ENCODE data around the gene FBLIM1.

DNA sequence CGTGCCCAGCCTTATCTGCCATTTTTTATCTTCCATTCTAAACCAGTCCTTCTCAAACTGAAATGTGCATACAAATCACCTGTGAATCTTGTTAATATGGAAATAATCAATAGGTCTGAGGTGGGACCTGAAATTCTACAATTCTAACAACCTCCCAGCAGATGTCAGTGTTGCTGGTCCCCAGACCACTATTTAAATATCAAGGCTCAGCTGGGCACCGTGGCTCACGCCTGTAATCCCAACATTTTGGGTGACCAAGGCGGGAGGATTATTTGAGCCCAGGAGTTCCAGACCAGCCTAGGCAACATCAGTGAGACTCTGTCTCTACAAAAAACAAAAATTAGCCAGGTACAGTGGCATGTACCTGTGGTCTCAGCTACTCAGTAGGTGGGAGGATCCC lies 44.8 kb downstream of the FBLIM1 start:
- TF ChIP-seq POLR2A (IDR thresholded peaks at IDR 0.05; ENCODE audit: borderline replicate concordance, extremely low read depth, insufficient read depth, insufficient read length) (no peak), CEBPB (IDR thresholded peaks at IDR 0.05; ENCODE audit: low read depth) (no peak), SIN3A (IDR thresholded peaks at IDR 0.05; ENCODE audit: low read depth) (no peak), ZNF274 (IDR thresholded peaks at IDR 0.05; ENCODE audit: low read depth, low read length) (no peak), RAD21 (IDR thresholded peaks at IDR 0.05; ENCODE audit: low read depth) (no peak), EZH2 (IDR thresholded peaks at IDR 0.05) (no peak), MAX (IDR thresholded peaks at IDR 0.05) (no peak), EZH2phosphoT487 (IDR thresholded peaks at IDR 0.05; ENCODE audit: borderline replicate concordance) (no peak), JUND (IDR thresholded peaks at IDR 0.05) (no peak), EGR1 (IDR thresholded peaks at IDR 0.05; ENCODE audit: low read depth) (no peak), TCF7L2 (IDR thresholded peaks at IDR 0.05; ENCODE audit: borderline replicate concordance, extremely low read depth, insufficient read depth, insufficient read length) (no peak)
- TF ChIP-seq, protein P1, sequence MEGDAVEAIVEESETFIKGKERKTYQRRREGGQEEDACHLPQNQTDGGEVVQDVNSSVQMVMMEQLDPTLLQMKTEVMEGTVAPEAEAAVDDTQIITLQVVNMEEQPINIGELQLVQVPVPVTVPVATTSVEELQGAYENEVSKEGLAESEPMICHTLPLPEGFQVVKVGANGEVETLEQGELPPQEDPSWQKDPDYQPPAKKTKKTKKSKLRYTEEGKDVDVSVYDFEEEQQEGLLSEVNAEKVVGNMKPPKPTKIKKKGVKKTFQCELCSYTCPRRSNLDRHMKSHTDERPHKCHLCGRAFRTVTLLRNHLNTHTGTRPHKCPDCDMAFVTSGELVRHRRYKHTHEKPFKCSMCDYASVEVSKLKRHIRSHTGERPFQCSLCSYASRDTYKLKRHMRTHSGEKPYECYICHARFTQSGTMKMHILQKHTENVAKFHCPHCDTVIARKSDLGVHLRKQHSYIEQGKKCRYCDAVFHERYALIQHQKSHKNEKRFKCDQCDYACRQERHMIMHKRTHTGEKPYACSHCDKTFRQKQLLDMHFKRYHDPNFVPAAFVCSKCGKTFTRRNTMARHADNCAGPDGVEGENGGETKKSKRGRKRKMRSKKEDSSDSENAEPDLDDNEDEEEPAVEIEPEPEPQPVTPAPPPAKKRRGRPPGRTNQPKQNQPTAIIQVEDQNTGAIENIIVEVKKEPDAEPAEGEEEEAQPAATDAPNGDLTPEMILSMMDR (IDR thresholded peaks at IDR 0.05 in 2 of 3, conservative IDR thresholded peaks at IDR 0.05 in 1 of 3; ENCODE audit: borderline replicate concordance in 1 of 3, insufficient read depth in 1 of 3, low read depth in 2 of 3, low read length in 2 of 3): peak in 2 of 3 experiments; percentile 53 to 59; a peak in 4 of 6 replicates
- TF ChIP-seq, protein P2, sequence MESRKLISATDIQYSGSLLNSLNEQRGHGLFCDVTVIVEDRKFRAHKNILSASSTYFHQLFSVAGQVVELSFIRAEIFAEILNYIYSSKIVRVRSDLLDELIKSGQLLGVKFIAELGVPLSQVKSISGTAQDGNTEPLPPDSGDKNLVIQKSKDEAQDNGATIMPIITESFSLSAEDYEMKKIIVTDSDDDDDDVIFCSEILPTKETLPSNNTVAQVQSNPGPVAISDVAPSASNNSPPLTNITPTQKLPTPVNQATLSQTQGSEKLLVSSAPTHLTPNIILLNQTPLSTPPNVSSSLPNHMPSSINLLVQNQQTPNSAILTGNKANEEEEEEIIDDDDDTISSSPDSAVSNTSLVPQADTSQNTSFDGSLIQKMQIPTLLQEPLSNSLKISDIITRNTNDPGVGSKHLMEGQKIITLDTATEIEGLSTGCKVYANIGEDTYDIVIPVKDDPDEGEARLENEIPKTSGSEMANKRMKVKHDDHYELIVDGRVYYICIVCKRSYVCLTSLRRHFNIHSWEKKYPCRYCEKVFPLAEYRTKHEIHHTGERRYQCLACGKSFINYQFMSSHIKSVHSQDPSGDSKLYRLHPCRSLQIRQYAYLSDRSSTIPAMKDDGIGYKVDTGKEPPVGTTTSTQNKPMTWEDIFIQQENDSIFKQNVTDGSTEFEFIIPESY (IDR thresholded peaks at IDR 0.05; ENCODE audit: extremely low read depth, insufficient replicate concordance, low read length): no peak

Data from HCT116 (cell line).